GM23338 (cell line): ENCODE measurements around the gene IMMP2L.

Source experiments
- CREB1 ChIP-seq: fragments of 250-450 bp; sonication (Bioruptor Pico); IDR thresholded peaks from 2 replicates; pipeline ENCODE4 v1.5.0; 2020; ENCODE audit warnings: low read depth, mild to moderate bottlenecking, moderate library complexity
- CTCF ChIP-seq, 2 experiments: fragments of 200-600 bp in 1 of 2; sonication (generic) in 1 of 2; conservative IDR thresholded peaks; 2 replicates each; pipeline versions ENCODE4 v1.5.1 to v1.6.1; 2016 to 2017; ENCODE audit warnings: antibody characterized with exemption in 2 of 2, low read depth in 2 of 2, mild to moderate bottlenecking in 2 of 2, moderate library complexity in 1 of 2
- ETS1 ChIP-seq: IDR thresholded peaks from 2 replicates; pipeline ENCODE4 v1.6.1; 2016; ENCODE audit warnings: antibody characterized with exemption
- EZH2 ChIP-seq: fragments of 200-600 bp; sonication (generic); IDR thresholded peaks from one replicate; pipeline ENCODE4 v1.8.0; 2017; ENCODE audit warnings: antibody characterized with exemption, mild to moderate bottlenecking, low read depth; ENCODE audit not compliant: unreplicated experiment
- EZH2phosphoT487 ChIP-seq: fragments of 200-600 bp; sonication (generic); IDR thresholded peaks from one replicate; pipeline ENCODE4 v1.8.1; 2018; ENCODE audit warnings: antibody characterized with exemption; ENCODE audit not compliant: unreplicated experiment
- POLR2AphosphoS5 ChIP-seq: IDR thresholded peaks from 2 replicates; pipeline ENCODE4 v1.6.1; 2016; ENCODE audit warnings: antibody characterized with exemption, low read depth
- REST ChIP-seq: IDR thresholded peaks from one replicate; pipeline ENCODE4 v1.6.1; 2018; ENCODE audit warnings: antibody characterized with exemption; ENCODE audit not compliant: unreplicated experiment

GRCh38 chr7:111333010-111333409 is 229.3 kb downstream of the IMMP2L start:
- TF ChIP-seq ETS1 = no peak
- TF ChIP-seq EZH2 = no peak
- no peak for TF ChIP-seq CTCF (conservative IDR thresholded peaks at IDR 0.05; ENCODE audit: low read depth in 2 of 2)
- TF ChIP-seq REST = no peak
- TF ChIP-seq EZH2phosphoT487 = no peak
- no peak for TF ChIP-seq CREB1
- no peak for TF ChIP-seq POLR2AphosphoS5
